CD4-positive, alpha-beta T cell treated with Interleukin-6 at 100 ng/mL for 8 hours (primary cell): Measurements from ENCODE around the gene REM2.

Source experiments
- DNase-seq: peaks from one replicate; pipeline ENCODE4 v3.0.0-alpha.2; 2020; ENCODE audit warnings: mixed read lengths, low spot score

The REM2 gene

GRCh38 chr14:22872833-22873520, 10.0 kb upstream of the REM2 start:
- no peak for DNase-seq

DNA sequence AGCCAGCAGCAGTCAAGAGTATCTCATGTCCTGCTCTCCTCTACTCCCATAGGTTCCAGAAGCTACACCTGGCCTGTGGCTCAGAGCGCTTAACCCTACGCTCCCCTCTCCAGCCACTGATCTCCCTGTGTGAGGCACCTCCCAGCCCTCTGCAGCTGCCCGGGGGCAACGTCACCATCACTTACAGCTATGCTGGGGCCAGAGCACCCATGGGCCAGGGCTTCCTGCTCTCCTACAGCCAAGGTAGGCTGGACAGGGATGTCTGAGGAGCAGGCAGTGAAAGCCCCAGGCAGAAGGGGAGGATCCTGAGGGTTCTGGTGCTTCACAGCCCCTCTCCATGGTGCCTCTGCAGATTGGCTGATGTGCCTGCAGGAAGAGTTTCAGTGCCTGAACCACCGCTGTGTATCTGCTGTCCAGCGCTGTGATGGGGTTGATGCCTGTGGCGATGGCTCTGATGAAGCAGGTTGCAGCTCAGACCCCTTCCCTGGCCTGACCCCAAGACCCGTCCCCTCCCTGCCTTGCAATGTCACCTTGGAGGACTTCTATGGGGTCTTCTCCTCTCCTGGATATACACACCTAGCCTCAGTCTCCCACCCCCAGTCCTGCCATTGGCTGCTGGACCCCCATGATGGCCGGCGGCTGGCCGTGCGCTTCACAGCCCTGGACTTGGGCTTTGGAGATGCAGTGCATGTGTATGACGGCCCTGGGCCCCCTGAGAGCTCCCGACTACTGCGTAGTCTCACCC, 7.8 kb upstream of the REM2 start:
- no peak for DNase-seq

DNA sequence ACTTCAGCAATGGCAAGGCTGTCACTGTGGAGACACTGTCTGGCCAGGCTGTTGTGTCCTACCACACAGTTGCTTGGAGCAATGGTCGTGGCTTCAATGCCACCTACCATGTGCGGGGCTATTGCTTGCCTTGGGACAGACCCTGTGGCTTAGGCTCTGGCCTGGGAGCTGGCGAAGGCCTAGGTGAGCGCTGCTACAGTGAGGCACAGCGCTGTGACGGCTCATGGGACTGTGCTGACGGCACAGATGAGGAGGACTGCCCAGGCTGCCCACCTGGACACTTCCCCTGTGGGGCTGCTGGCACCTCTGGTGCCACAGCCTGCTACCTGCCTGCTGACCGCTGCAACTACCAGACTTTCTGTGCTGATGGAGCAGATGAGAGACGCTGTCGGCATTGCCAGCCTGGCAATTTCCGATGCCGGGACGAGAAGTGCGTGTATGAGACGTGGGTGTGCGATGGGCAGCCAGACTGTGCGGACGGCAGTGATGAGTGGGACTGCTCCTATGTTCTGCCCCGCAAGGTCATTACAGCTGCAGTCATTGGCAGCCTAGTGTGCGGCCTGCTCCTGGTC, 7.2 kb upstream of the REM2 start:
- no peak for DNase-seq

GRCh38 chr14:22877000-22877501, 6.0 kb upstream of the REM2 start:
- no peak for DNase-seq

DNA sequence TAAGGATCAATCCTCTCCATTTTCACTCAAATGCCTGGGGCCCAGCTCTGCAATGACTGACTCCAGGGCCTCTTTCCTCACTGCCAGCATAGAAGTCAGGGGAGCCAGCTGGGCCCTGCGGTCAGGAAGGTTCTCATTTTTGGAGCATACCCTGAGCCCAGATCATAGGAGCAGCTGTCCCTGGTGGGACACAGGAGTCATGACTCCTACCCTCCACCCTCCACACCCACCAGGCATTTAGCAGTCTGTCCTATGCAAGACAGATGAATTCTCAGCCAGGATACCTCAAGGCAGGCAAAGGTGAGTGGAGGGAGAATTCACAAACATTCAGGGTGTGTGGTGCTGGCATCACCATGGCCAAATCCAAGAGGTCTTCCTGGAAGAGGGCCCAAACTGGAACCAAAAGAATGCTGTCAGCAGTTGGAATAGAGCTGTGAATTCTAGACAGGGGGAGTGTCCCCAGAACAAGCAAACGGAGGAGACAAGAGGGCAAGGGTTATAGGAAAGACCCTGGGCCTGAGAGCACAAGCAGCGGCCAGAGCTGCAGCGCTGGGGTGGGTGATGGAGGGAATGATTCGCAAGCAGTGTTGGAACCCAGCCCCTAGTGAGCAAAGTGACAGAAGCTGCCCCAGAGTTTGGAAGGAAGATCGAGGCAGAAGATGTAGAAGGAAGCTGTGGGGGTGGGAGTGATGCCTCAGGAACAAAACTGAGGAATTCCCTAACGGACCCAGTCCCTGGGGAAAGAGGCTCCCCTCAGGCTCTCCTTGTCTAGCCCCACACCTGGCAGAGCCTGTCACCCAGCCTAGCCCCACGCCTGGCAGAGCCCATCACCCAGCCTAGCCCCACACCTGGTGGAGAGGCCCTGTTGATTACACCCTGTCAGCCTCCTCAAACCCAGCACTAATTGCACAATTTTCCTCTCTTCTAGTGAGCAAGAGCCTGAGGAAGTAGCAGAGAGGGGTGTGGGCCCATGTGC, 4.5 kb upstream of the REM2 start:
- no peak for DNase-seq

DNA sequence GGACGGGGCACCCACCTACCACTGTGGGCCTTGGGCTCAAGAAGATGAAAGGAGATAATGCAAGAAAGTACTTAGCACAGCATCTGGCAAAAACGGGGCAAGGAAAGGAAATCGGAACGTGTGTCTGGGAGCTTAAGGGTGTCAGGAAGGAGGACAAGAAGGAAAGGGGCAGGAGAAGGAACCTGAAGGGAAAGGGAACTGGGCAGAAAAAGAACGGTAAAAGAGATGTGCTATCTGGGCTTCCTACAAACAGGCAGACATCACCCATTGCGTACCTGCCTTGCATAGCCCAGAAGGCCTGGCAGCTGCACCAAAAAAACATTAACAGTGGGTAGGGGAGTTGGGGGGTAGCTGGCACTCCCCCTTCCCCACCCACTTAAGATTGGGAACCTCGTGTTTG, 958 bp upstream of the REM2 start:
- DNase-seq = no peak

DNA sequence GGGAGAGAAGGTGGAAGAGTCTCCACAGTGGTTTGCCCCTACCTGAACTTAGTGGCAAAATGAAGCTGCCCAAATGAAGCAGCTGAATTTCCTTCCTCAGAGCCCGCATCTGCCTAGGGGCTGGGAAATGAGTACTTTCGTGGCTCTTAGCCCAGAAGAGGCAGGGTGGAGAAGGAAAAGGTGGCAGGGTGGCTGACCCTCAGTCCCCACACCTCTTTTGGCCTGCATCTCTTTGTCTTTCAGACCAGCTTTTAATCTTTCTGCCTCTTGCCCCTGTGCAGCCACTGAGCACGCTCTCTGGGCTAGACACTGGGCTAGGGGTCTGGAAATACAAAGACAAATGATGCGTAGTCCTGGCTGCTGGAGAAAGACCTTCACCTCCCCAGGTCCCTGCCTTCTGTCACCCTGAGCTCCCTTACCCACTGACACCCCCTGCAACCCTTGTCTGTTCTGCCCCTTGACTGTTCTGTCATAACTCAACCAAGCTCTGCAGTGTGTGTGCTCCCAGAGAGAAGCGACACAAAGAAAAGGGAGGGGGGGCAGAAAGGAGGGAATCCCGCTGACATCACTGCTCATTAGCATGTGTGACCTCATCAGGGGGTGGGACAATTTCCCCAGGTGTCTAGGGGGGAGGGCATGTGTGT, 371 bp upstream of the REM2 start:
- peak; percentile 30 for DNase-seq

GRCh38 chr14:22884076-22884737, 1.2 kb downstream of the REM2 start:
- no peak for DNase-seq

- no peak for DNase-seq
These were observed 1.9 kb downstream of the REM2 start for GRCh38 chr14:22884738-22885523.

DNA sequence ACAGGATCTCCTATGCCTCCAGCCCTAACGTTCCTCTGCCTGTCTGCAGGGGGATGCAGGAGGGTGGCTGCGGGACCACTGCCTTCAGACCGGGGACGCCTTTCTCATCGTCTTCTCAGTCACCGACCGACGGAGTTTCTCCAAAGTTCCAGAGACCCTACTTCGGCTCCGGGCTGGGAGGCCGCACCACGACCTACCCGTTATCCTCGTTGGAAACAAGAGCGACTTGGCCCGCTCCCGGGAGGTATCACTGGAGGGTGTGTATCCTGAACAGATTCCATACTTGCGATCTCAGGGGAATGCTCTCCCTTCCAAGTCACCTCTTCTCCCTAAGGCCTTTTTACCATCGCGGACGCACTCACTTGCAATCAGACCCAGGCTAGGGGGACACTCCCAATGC, 3.0 kb downstream of the REM2 start:
- DNase-seq = no peak

DNA sequence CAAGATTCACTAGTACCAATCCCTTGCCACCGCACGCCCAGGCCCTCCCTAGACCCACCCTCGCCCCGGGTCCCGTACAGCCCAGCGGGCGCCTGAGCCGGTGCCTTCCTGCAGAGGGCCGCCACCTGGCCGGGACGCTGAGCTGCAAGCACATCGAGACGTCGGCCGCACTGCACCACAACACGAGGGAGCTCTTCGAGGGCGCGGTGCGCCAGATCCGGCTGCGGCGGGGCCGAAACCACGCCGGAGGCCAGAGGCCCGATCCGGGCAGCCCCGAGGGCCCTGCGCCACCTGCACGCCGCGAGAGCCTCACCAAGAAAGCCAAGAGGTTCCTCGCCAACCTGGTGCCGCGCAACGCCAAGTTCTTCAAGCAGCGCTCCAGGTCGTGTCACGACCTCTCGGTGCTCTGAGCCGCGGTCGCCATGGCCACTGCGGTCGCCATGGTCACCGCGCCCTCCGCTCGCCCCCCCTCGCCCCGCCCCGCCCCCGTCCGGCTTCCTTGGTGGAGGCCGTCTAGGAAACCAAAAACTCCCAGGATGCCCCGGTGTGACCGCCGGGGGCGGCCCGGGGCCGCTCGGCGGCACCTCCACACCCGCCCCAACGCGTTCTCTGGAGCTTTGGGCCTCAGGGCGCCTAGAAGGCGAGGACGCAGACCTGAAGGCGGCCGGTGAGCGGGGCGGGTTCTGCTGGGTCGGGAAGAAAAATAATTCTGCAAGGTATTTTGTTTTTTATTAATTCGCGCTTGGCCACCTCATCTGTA, 3.7 kb downstream of the REM2 start:
- DNase-seq = peak; percentile 83

- peak; percentile 59 for DNase-seq
These were observed 4.4 kb downstream of the REM2 start for GRCh38 chr14:22887260-22887989.

- DNase-seq = peak; percentile 9
These were observed 5.0 kb downstream of the REM2 start for GRCh38 chr14:22887990-22888378.

DNA sequence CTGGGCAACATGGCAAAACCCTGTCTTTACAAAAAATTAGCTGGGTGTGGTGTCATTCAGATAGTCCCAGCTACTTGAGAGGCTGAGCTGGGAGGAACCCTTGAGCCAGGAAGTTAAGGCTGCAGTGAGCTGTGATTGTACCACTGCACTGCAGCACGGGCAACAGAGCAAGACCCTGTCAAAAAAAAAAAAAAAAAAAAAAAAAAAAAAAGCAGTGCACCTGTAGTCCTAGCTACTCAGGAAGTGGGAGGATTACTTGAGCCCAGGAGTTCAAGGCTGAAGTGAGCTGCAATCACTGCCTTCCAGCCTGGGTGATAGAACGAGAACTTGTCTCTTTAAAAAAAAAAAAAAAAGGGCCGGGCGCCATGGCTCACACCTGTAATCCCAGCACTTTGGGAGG, 5.6 kb downstream of the REM2 start:
- DNase-seq = peak; percentile 46

- no peak for DNase-seq
These were observed 7.4 kb downstream of the REM2 start for GRCh38 chr14:22890416-22890815.

GRCh38 chr14:22892488-22892887, 9.5 kb downstream of the REM2 start:
- DNase-seq = no peak

- DNase-seq = no peak
These were observed 10.7 kb downstream of the REM2 start for GRCh38 chr14:22893706-22894105.

GRCh38 chr14:22895402-22895801, 12.4 kb downstream of the REM2 start:
- DNase-seq = no peak

- DNase-seq = no peak
These were observed 13.3 kb downstream of the REM2 start for GRCh38 chr14:22896356-22896755.
